Measurements from ENCODE around the gene CUZD1.
A peak's percentile ranks its signal among the peaks of the same experiment; 100 is the strongest.

The CUZD1 gene

DNA sequence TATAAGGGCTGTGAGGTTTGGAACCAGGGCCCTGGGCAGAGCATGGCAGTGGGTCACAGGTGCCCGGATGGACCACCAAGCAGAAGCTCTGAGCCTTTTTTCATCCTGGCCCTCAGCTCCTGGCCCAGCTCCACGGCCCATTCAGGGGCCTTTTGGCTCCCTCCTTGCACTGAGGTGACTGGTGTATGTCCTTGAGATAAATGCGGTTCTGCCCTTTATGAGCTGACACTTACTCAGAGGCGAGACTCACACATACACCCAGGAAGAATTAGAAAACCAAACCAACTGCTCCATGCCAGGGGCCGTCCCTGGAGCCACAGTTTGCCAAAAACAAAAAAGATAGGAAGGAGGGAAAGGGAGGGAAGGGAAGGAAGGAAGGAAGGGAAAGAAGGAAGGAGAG is 49.7 kb downstream of the CUZD1 start:
- H2BK5ac ChIP-seq (ENCODE audit: low read depth, low read length, poor library complexity), result no peak overlapping the region
- no peak for DNase-seq
- no peak overlapping the region for H3K9ac ChIP-seq (ENCODE audit: low read length)
- no CpG with 5 or more reads among the region's 5 CpGs for WGBS (ENCODE audit: extremely low coverage, insufficient coverage, insufficient read length)
- H3K4me2 ChIP-seq (ENCODE audit: low read length), result no peak overlapping the region
- no peak overlapping the region for H4K91ac ChIP-seq (ENCODE audit: low read depth, low read length)
- no peak overlapping the region for H3K14ac ChIP-seq (ENCODE audit: low read length)
- H2BK120ac ChIP-seq (ENCODE audit: insufficient read depth, low read length, poor library complexity), result no peak overlapping the region
- H2BK12ac ChIP-seq (ENCODE audit: low read length), result no peak overlapping the region
- H3K23ac ChIP-seq (ENCODE audit: low read length), result no peak overlapping the region
- H3K36me3 ChIP-seq (ENCODE audit: control insufficient read depth in 1 of 2, insufficient read depth in 2 of 2, low read length in 2 of 2), result no peaks in the 10 kb centered on the region
- H3K4me3 ChIP-seq (ENCODE audit: low read depth, low read length), result no peak overlapping the region
- no peak overlapping the region for H3K4ac ChIP-seq (ENCODE audit: low read depth, low read length)
- H2AFZ ChIP-seq (ENCODE audit: insufficient read depth, low read length, poor library complexity), result no peak overlapping the region
- no peaks in the 10 kb centered on the region for H3K79me1 ChIP-seq (ENCODE audit: low read length)
- H3K18ac ChIP-seq (ENCODE audit: low read length), result no peak overlapping the region
- H3K9me3 ChIP-seq (ENCODE audit: insufficient read depth, low read depth, low read length), result peaks cover 1% of the 10 kb centered on the region
- H2AK5ac ChIP-seq (ENCODE audit: low read length), result no peak overlapping the region
- no peak overlapping the region for H4K12ac ChIP-seq (ENCODE audit: low read depth, low read length)
- no peaks in the 10 kb centered on the region for H3K79me2 ChIP-seq (ENCODE audit: control insufficient read depth, insufficient read depth, low read length, poor library complexity)
- no peak overlapping the region for H4K8ac ChIP-seq (ENCODE audit: low read depth, low read length)
- no peaks in the 10 kb centered on the region for H3K27me3 ChIP-seq (ENCODE audit: insufficient read depth, low read length)
- no peak overlapping the region for H3K27ac ChIP-seq (ENCODE audit: low read depth, low read length)
- no peaks in the 10 kb centered on the region for H3K4me1 ChIP-seq (ENCODE audit: control insufficient read depth in 1 of 2, insufficient read depth in 2 of 2, low read length in 2 of 2)

DNA sequence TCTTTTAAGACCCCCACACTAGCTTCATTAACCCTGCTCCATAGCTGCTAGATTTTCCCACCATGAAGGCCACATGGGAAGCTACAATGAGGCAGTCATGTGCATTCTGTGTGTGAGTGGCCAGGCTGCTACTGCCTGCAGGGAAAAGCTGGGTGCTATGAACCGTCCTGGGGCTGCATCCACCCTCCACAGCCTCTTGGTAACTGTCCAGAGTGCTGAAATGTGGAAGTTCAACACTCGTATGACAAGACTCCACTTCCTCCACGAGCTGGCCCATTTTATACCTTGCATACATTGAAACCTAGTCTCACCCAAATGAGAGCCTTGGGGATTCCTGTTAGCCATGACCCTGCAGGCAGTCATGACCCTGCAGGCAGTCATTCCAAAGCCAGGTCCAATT is 59.4 kb downstream of the CUZD1 start:
- no CpG with 5 or more reads among the region's 3 CpGs for WGBS (ENCODE audit: extremely low coverage, insufficient coverage, insufficient read length)

DNA sequence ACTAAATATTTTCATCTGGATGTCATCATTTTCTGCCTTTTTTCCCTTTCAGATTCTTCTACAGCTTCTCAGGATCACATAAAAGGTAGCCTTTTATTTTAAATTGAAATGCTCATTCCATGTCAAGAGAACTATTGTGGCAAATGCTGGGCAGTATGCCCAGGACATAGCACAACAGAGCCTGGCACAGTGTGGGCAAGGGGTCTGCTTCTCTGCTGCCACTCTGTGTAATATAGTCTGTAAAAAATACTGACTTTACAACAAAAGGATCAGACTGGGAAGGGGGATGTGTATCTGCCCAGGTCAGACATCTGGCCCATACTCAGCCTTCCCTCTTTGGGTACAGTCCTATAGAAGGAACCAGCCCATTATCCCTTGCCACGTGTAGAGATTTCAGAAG is 62.7 kb downstream of the CUZD1 start:
- Histone ChIP-seq H3K23ac (ENCODE audit: low read length) (no peak overlapping the region), H4K12ac (ENCODE audit: low read depth, low read length) (no peak overlapping the region), H2AK5ac (ENCODE audit: low read length) (no peak overlapping the region), H3K36me3 (ENCODE audit: control insufficient read depth in 1 of 2, insufficient read depth in 2 of 2, low read length in 2 of 2) (no peaks in the 10 kb centered on the region), H3K4ac (ENCODE audit: low read depth, low read length) (no peak overlapping the region), H3K79me1 (ENCODE audit: low read length) (no peaks in the 10 kb centered on the region), H3K4me2 (ENCODE audit: low read length) (no peak overlapping the region), H2BK12ac (ENCODE audit: low read length) (no peak overlapping the region), H2BK120ac (ENCODE audit: insufficient read depth, low read length, poor library complexity) (no peak overlapping the region), H3K79me2 (ENCODE audit: control insufficient read depth, insufficient read depth, low read length, poor library complexity) (no peaks in the 10 kb centered on the region), H3K9me3 (ENCODE audit: insufficient read depth, low read depth, low read length) (no peaks in the 10 kb centered on the region), H3K4me3 (ENCODE audit: low read depth, low read length) (no peak overlapping the region), H4K91ac (ENCODE audit: low read depth, low read length) (no peak overlapping the region), H3K14ac (ENCODE audit: low read length) (no peak overlapping the region), H3K27me3 (ENCODE audit: insufficient read depth, low read length) (no peaks in the 10 kb centered on the region), H2BK5ac (ENCODE audit: low read depth, low read length, poor library complexity) (no peak overlapping the region), H3K18ac (ENCODE audit: low read length) (no peak overlapping the region), H3K9ac (ENCODE audit: low read length) (no peak overlapping the region), H2AFZ (ENCODE audit: insufficient read depth, low read length, poor library complexity) (no peak overlapping the region), H3K4me1 (ENCODE audit: control insufficient read depth in 1 of 2, insufficient read depth in 2 of 2, low read length in 2 of 2) (no peaks in the 10 kb centered on the region), H4K8ac (ENCODE audit: low read depth, low read length) (no peak overlapping the region), H3K27ac (ENCODE audit: low read depth, low read length) (no peak overlapping the region)
- no CpG with 5 or more reads among the region's 1 CpG for WGBS (ENCODE audit: extremely low coverage, insufficient coverage, insufficient read length)
- no peak for DNase-seq

More for the DNA sequence above, 59.4 kb downstream of the CUZD1 start:
- Histone ChIP-seq H3K36me3 (ENCODE audit: control insufficient read depth in 1 of 2, insufficient read depth in 2 of 2, low read length in 2 of 2) (no peaks in the 10 kb centered on the region), H3K27me3 (ENCODE audit: insufficient read depth, low read length) (no peaks in the 10 kb centered on the region), H3K27ac (ENCODE audit: low read depth, low read length) (no peak overlapping the region), H2BK5ac (ENCODE audit: low read depth, low read length, poor library complexity) (no peak overlapping the region), H2AK5ac (ENCODE audit: low read length) (no peak overlapping the region), H4K12ac (ENCODE audit: low read depth, low read length) (no peak overlapping the region), H3K4me3 (ENCODE audit: low read depth, low read length) (no peak overlapping the region), H3K4me1 (ENCODE audit: control insufficient read depth in 1 of 2, insufficient read depth in 2 of 2, low read length in 2 of 2) (no peaks in the 10 kb centered on the region), H3K14ac (ENCODE audit: low read length) (no peak overlapping the region), H2AFZ (ENCODE audit: insufficient read depth, low read length, poor library complexity) (no peak overlapping the region), H3K4me2 (ENCODE audit: low read length) (no peak overlapping the region), H3K9me3 (ENCODE audit: insufficient read depth, low read depth, low read length) (peaks cover 2% of the 10 kb centered on the region), H2BK12ac (ENCODE audit: low read length) (no peak overlapping the region), H4K91ac (ENCODE audit: low read depth, low read length) (no peak overlapping the region), H3K79me2 (ENCODE audit: control insufficient read depth, insufficient read depth, low read length, poor library complexity) (no peaks in the 10 kb centered on the region), H3K79me1 (ENCODE audit: low read length) (no peaks in the 10 kb centered on the region), H2BK120ac (ENCODE audit: insufficient read depth, low read length, poor library complexity) (no peak overlapping the region), H3K23ac (ENCODE audit: low read length) (no peak overlapping the region), H3K18ac (ENCODE audit: low read length) (no peak overlapping the region), H3K9ac (ENCODE audit: low read length) (no peak overlapping the region), H3K4ac (ENCODE audit: low read depth, low read length) (no peak overlapping the region), H4K8ac (ENCODE audit: low read depth, low read length) (no peak overlapping the region)
- DNase-seq, result peak in 1 of 2 donors; percentile 39
